ENCODE data around the gene STATH. TPM values are rescaled to one million over a fixed set of nuclear protein-coding genes. Genes with fewer than 3 reads are reported as not detected.

Gene STATH
- total RNA-seq (ENCODE audit: unreplicated experiment): not detected
- long read RNA-seq: 0 reads

- Mint-ChIP-seq H3K36me3 (ENCODE audit: unreplicated experiment) (no peaks in the 10 kb centered on the region), H3K4me3 (ENCODE audit: unreplicated experiment) (no peak within 1 kb of the TSS), H3K27ac (ENCODE audit: unreplicated experiment) (no peak within 1 kb of the TSS), H3K9me3 (ENCODE audit: unreplicated experiment) (no peaks in the 10 kb centered on the region), H3K27me3 (ENCODE audit: unreplicated experiment) (no peaks in the 10 kb centered on the region), H3K4me1 (ENCODE audit: low read depth, unreplicated experiment) (no peaks in the 10 kb centered on the region)
- DNase-seq: no peak
- TF ChIP-seq CTCF (IDR thresholded peaks at IDR 0.05; ENCODE audit: partially characterized antibody, unreplicated experiment): no peak
Observed at GRCh38 chr4:69995526-69996016, at the start of gene STATH. TSS of gene STATH (plus strand) at chr4:69995966. CDS start at chr4:69998438, 2,472 bp downstream.

GRCh38 chr4:69951602-69952001, 44.2 kb upstream of the STATH start:
- H3K27ac Mint-ChIP-seq (ENCODE audit: unreplicated experiment): no peak overlapping the region
- H3K9me3 Mint-ChIP-seq (ENCODE audit: unreplicated experiment): no peaks in the 10 kb centered on the region
- TF ChIP-seq CTCF (IDR thresholded peaks at IDR 0.05; ENCODE audit: partially characterized antibody, unreplicated experiment): no peak
- DNase-seq: no peak
- H3K4me1 Mint-ChIP-seq (ENCODE audit: low read depth, unreplicated experiment): no peaks in the 10 kb centered on the region
- H3K36me3 Mint-ChIP-seq (ENCODE audit: unreplicated experiment): no peaks in the 10 kb centered on the region
- no peak overlapping the region for H3K4me3 Mint-ChIP-seq (ENCODE audit: unreplicated experiment)
- H3K27me3 Mint-ChIP-seq (ENCODE audit: unreplicated experiment): no peaks in the 10 kb centered on the region

GRCh38 chr4:69957209-69957608, 38.6 kb upstream of the STATH start:
- H3K27ac Mint-ChIP-seq (ENCODE audit: unreplicated experiment): no peak overlapping the region
- no peaks in the 10 kb centered on the region for H3K9me3 Mint-ChIP-seq (ENCODE audit: unreplicated experiment)
- H3K36me3 Mint-ChIP-seq (ENCODE audit: unreplicated experiment): no peaks in the 10 kb centered on the region
- no peak for TF ChIP-seq CTCF (IDR thresholded peaks at IDR 0.05; ENCODE audit: partially characterized antibody, unreplicated experiment)
- no peaks in the 10 kb centered on the region for H3K4me1 Mint-ChIP-seq (ENCODE audit: low read depth, unreplicated experiment)
- DNase-seq: no peak
- H3K27me3 Mint-ChIP-seq (ENCODE audit: unreplicated experiment): no peaks in the 10 kb centered on the region
- H3K4me3 Mint-ChIP-seq (ENCODE audit: unreplicated experiment): no peak overlapping the region

GRCh38 chr4:69965628-69966027, 30.1 kb upstream of the STATH start, which contains the start of gene CSN2:
TSS of gene CSN2 (minus strand) at chr4:69965728. CDS start at chr4:69960995, 4,733 bp downstream.
- TF ChIP-seq CTCF (IDR thresholded peaks at IDR 0.05; ENCODE audit: partially characterized antibody, unreplicated experiment): no peak
- H3K9me3 Mint-ChIP-seq (ENCODE audit: unreplicated experiment): no peaks in the 10 kb centered on the region
- H3K4me1 Mint-ChIP-seq (ENCODE audit: low read depth, unreplicated experiment): no peaks in the 10 kb centered on the region

GRCh38 chr4:69970071-69970470, 25.7 kb upstream of the STATH start:
- Mint-ChIP-seq H3K27me3 (ENCODE audit: unreplicated experiment) (no peaks in the 10 kb centered on the region), H3K4me3 (ENCODE audit: unreplicated experiment) (no peak overlapping the region), H3K4me1 (ENCODE audit: low read depth, unreplicated experiment) (no peaks in the 10 kb centered on the region), H3K36me3 (ENCODE audit: unreplicated experiment) (no peaks in the 10 kb centered on the region), H3K9me3 (ENCODE audit: unreplicated experiment) (no peaks in the 10 kb centered on the region), H3K27ac (ENCODE audit: unreplicated experiment) (no peak overlapping the region)
- no peak for DNase-seq
- no peak for TF ChIP-seq CTCF (IDR thresholded peaks at IDR 0.05; ENCODE audit: partially characterized antibody, unreplicated experiment)

More at GRCh38 chr4:69965628-69966027, 30.1 kb upstream of the STATH start, which contains the start of gene CSN2:
- no peak for DNase-seq
- Mint-ChIP-seq H3K36me3 (ENCODE audit: unreplicated experiment) (no peaks in the 10 kb centered on the region), H3K27ac (ENCODE audit: unreplicated experiment) (no peak within 1 kb of the TSS), H3K27me3 (ENCODE audit: unreplicated experiment) (no peaks in the 10 kb centered on the region), H3K4me3 (ENCODE audit: unreplicated experiment) (no peak within 1 kb of the TSS)
